ENCODE measurements around the gene MINDY2. TPM values are rescaled to one million over a fixed set of nuclear protein-coding genes. Genes with fewer than 3 reads are reported as not detected.

The MINDY2 gene
- total RNA-seq, 6 experiments from 2014 or later, result 4.2 to 8.8 (median 5.5) TPM

DNA sequence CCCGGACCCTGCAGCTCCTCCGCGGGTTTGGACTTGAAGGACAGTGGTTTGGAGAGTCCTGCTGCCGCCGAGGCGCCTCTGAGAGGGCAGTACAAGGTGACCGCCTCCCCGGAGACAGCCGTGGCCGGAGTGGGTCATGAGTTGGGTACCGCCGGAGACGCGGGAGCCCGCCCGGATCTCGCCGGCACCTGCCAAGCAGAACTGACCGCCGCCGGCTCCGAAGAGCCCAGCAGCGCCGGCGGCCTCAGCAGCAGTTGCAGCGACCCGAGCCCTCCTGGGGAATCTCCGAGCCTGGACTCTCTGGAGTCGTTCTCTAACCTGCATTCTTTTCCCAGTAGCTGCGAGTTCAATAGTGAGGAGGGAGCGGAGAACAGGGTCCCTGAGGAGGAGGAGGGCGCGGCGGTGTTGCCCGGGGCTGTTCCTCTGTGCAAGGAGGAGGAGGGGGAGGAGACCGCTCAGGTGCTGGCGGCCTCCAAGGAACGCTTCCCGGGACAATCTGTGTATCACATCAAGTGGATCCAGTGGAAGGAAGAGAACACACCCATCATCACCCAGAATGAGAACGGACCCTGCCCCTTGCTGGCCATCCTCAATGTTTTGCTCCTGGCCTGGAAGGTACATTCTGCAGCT, 634 bp downstream of the MINDY2 start:
- H3K9me3 ChIP-seq, result no peaks in the 10 kb centered on the region
- intact Hi-C loops (cut with DNase I), result no loop called here
- H3K4me3 ChIP-seq, result peak overlapping the region; percentile 70 to 98 (median 96)
- 0% methylated on average over 13 of the region's 40 CpGs for WGBS (ENCODE audit: insufficient coverage, low coverage, low lambda C conversion rate, missing lambda C conversion rate)
- peak overlapping the region; percentile 94 to 98 (median 97) for H3K27ac ChIP-seq
- no peak for TF ChIP-seq POLR2A (IDR thresholded peaks at IDR 0.05)
- TF ChIP-seq, protein P1, sequence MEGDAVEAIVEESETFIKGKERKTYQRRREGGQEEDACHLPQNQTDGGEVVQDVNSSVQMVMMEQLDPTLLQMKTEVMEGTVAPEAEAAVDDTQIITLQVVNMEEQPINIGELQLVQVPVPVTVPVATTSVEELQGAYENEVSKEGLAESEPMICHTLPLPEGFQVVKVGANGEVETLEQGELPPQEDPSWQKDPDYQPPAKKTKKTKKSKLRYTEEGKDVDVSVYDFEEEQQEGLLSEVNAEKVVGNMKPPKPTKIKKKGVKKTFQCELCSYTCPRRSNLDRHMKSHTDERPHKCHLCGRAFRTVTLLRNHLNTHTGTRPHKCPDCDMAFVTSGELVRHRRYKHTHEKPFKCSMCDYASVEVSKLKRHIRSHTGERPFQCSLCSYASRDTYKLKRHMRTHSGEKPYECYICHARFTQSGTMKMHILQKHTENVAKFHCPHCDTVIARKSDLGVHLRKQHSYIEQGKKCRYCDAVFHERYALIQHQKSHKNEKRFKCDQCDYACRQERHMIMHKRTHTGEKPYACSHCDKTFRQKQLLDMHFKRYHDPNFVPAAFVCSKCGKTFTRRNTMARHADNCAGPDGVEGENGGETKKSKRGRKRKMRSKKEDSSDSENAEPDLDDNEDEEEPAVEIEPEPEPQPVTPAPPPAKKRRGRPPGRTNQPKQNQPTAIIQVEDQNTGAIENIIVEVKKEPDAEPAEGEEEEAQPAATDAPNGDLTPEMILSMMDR (IDR thresholded peaks at IDR 0.05), result no peak
- peaks cover 0 to 29% (median 7%) of the 10 kb centered on the region in 4 donors for H3K4me1 ChIP-seq
- no peaks in the 10 kb centered on the region for H3K36me3 ChIP-seq
- DNase-seq (peak in 2 of 3 donors; percentile 47 to 80), ATAC-seq (peak; percentile 36 to 48 (median 46))
- H3K27me3 ChIP-seq, result no peaks in the 10 kb centered on the region

DNA sequence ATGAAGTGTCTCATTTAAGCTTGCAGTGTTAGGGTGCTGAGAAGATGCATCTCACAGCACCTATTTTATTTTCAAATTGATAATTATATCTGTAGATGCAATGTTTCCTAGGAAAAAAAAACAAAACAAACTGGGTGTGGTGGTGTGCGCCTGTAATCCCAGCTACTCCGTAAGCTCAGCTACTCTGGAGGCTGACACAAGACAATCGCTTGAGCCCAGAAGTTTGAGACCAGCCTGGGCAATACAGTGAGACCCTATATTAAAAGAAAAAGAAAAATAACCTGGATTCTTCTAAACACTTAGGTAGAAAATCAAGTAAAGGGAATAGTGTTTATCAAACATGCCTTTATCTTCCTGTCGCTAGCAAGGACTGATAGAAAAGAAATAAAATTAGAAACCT, 1.9 kb downstream of the MINDY2 start:
- H3K4me3 ChIP-seq, result peak overlapping the region in 1 of 3 donors; percentile 70
- H3K9me3 ChIP-seq, result no peaks in the 10 kb centered on the region
- 71% methylated on average over 4 of the region's 4 CpGs for WGBS (ENCODE audit: insufficient coverage, low coverage, low lambda C conversion rate, missing lambda C conversion rate)
- intact Hi-C loops (cut with DNase I), result no loop called here
- H3K27ac ChIP-seq, result no peak overlapping the region
- no peak for TF ChIP-seq POLR2A (IDR thresholded peaks at IDR 0.05)
- TF ChIP-seq, protein P1 (IDR thresholded peaks at IDR 0.05), result no peak
- no peak for DNase-seq
- no peaks in the 10 kb centered on the region for H3K36me3 ChIP-seq
- no peak for ATAC-seq
- H3K4me1 ChIP-seq, result peaks cover 0 to 29% (median 7%) of the 10 kb centered on the region in 4 donors
- H3K27me3 ChIP-seq, result no peaks in the 10 kb centered on the region

DNA sequence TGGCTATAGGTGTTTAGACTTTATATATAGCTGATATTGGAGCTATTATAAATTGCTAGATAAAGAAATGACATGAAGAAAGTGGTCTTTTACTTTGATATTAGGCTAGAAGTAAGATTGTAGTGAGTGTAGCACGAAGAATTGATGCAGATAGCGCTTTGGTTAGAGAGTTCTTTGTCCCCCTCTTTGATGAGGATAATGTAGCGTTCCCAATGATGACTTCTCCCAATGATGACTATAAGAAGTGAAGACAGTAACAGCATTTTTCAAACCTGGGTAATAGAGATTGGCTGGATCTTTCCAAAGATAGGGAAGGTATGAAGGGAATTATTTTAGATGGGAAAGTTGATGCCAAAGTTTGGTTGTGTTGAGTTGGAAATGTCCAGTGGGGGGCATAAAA, 4.3 kb downstream of the MINDY2 start:
- peaks cover 0 to 21% (median 7%) of the 10 kb centered on the region in 4 donors for H3K4me1 ChIP-seq

DNA sequence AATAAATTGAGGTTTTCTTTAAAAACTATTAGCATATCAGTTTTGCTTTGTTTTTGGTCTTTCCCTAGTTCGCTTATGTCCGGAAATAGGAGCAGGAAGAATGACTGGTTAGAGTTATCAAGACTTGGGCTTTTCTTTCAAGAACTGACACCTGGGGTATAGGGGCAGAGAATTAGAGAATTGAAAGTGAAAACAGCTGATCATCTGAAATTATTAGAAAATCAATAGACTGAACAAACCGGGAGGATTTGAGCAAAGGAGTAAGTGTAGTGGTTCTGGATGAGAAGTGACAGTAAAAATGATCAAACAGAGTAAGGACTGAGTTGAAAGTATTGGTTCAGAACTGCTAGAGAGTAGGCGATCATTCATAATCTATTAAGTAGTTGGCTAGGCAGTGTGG, 6.0 kb downstream of the MINDY2 start:
- H3K36me3 ChIP-seq, result no peaks in the 10 kb centered on the region
- H3K27ac ChIP-seq, result no peak overlapping the region
- intact Hi-C loops (cut with DNase I), result no loop called here
- no peaks in the 10 kb centered on the region for H3K9me3 ChIP-seq
- no peak overlapping the region for H3K4me3 ChIP-seq
- no peak for TF ChIP-seq POLR2A (IDR thresholded peaks at IDR 0.05)
- TF ChIP-seq, protein P1 (IDR thresholded peaks at IDR 0.05), result no peak
- no peak for DNase-seq
- ATAC-seq, result no peak
- WGBS (ENCODE audit: insufficient coverage, low coverage, low lambda C conversion rate, missing lambda C conversion rate), result 57% methylated on average over 4 of the region's 4 CpGs
- peaks cover 0 to 20% (median 7%) of the 10 kb centered on the region in 4 donors for H3K4me1 ChIP-seq
- no peaks in the 10 kb centered on the region for H3K27me3 ChIP-seq

More for the DNA sequence above, 4.3 kb downstream of the MINDY2 start:
- Histone ChIP-seq H3K9me3 (no peaks in the 10 kb centered on the region), H3K27ac (no peak overlapping the region), H3K36me3 (no peaks in the 10 kb centered on the region), H3K27me3 (no peaks in the 10 kb centered on the region), H3K4me3 (no peak overlapping the region)
- no peak for ATAC-seq
- WGBS (ENCODE audit: insufficient coverage, low coverage, low lambda C conversion rate, missing lambda C conversion rate), result 92% methylated on average over 3 of the region's 3 CpGs
- TF ChIP-seq POLR2A (IDR thresholded peaks at IDR 0.05), result no peak
- intact Hi-C loops (cut with DNase I), result no loop called here
- DNase-seq, result no peak

DNA sequence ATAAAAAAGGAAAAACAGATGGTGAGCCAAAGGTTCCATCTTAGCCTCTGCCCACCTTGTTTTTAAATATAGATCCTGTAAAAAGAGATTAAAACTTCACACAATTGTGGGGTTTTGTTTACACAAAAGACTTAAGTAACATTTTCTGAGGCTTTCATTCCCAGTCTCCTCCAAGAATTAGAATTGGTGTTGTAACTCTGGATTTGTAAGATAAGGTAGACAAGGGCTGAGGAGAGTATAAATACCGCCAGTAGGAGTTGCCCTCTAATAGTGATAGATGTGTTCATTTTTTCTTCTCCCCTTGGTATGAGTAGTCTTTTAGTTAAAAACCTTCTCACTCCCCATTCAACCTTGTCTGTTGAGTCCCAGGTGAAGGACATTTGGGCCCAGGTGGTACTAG, 8.5 kb downstream of the MINDY2 start:
- Histone ChIP-seq H3K27me3 (no peaks in the 10 kb centered on the region), H3K9me3 (no peaks in the 10 kb centered on the region), H3K27ac (no peak overlapping the region), H3K36me3 (no peaks in the 10 kb centered on the region), H3K4me3 (no peak overlapping the region), H3K4me1 (no peaks in the 10 kb centered on the region)
- WGBS (ENCODE audit: insufficient coverage, low coverage, low lambda C conversion rate, missing lambda C conversion rate), result 80% methylated on average over 1 of the region's 1 CpG
- TF ChIP-seq, protein P1 (IDR thresholded peaks at IDR 0.05), result no peak
- no peak for TF ChIP-seq POLR2A (IDR thresholded peaks at IDR 0.05)
- no peak for ATAC-seq
- no peak for DNase-seq
- intact Hi-C loops (cut with DNase I), result no loop called here

Data from right lobe of liver (tissue), 6 donors.